DND-41 (cell line): Measurements from ENCODE around the gene UBE2QL1.

ENCODE experiments used
- ATAC-seq: fragments of 200-7000 bp; cut with Tn5 transposase; 3 replicates; pipeline ENCODE4 v1.9.1; 2021; ENCODE audit warnings: low read depth; ENCODE audit not compliant: insufficient read depth
- DNase-seq: peaks from one replicate; pipeline ENCODE4 v3.0.0-alpha.2; 2020
- H2AFZ ChIP-seq: 2 replicates; pipeline ENCODE4 v1.6.0; 2012; ENCODE audit warnings: low read depth, low read length
- H3K27ac ChIP-seq: 2 replicates; pipeline ENCODE4 v1.5.1; 2012; ENCODE audit warnings: low read length, inconsistent platforms
- H3K27me3 ChIP-seq: fragments of 200-600 bp; sonication (generic); 2 replicates; pipeline ENCODE4 v1.6.0; 2012; ENCODE audit warnings: low read length, mild to moderate bottlenecking, inconsistent platforms; ENCODE audit not compliant: insufficient read depth, poor library complexity
- H3K36me3 ChIP-seq: 2 replicates; pipeline ENCODE4 v1.5.1; 2012; ENCODE audit warnings: low read length, inconsistent platforms; ENCODE audit not compliant: insufficient read depth
- H3K4me1 ChIP-seq: 2 replicates; pipeline ENCODE4 v1.5.1; 2012; ENCODE audit warnings: mild to moderate bottlenecking, low read length; ENCODE audit not compliant: insufficient read depth
- H3K4me2 ChIP-seq: 2 replicates; pipeline ENCODE4 v1.6.0; 2012; ENCODE audit warnings: mild to moderate bottlenecking, moderate library complexity, low read length, inconsistent platforms; ENCODE audit not compliant: insufficient read depth
- H3K4me3 ChIP-seq, 2 experiments: fragments of 200-600 bp in 1 of 2; shearing (Covaris generic) in 1 of 2; 2 replicates each; pipeline ENCODE4 v1.5.1; 2012 to 2016; ENCODE audit warnings: inconsistent platforms in 2 of 2, low read length in 2 of 2, mild to moderate bottlenecking in 2 of 2, low read depth in 1 of 2, moderate library complexity in 1 of 2
- H3K79me2 ChIP-seq: 2 replicates; pipeline ENCODE4 v1.6.0; 2012; ENCODE audit warnings: low read length, inconsistent platforms; ENCODE audit not compliant: insufficient read depth
- H3K9ac ChIP-seq: 2 replicates; pipeline ENCODE4 v1.6.0; 2012; ENCODE audit warnings: low read depth, mild to moderate bottlenecking, inconsistent platforms, low read length, moderate library complexity
- H3K9me3 ChIP-seq: 2 replicates; pipeline ENCODE4 v1.5.1; 2012; ENCODE audit warnings: low read length, moderate library complexity, mild to moderate bottlenecking, inconsistent platforms; ENCODE audit not compliant: insufficient read depth, severe bottlenecking
- H4K20me1 ChIP-seq: 2 replicates; pipeline ENCODE4 v1.6.0; 2012; ENCODE audit warnings: low read length; ENCODE audit not compliant: insufficient read depth
- EZH2 ChIP-seq: IDR thresholded peaks from 3 replicates; pipeline ENCODE4 v1.6.1; 2012; ENCODE audit warnings: borderline replicate concordance, low read depth, mild to moderate bottlenecking, moderate library complexity, low read length, inconsistent platforms; ENCODE audit not compliant: severe bottlenecking
- TF ChIP-seq, protein P1 (sequence below): IDR thresholded peaks from 2 replicates; pipeline ENCODE4 v1.5.1; 2012; ENCODE audit warnings: borderline replicate concordance, low read length, moderate library complexity, mild to moderate bottlenecking; ENCODE audit not compliant: poor library complexity, severe bottlenecking; ENCODE audit errors: extremely low read depth

The UBE2QL1 gene

DNA sequence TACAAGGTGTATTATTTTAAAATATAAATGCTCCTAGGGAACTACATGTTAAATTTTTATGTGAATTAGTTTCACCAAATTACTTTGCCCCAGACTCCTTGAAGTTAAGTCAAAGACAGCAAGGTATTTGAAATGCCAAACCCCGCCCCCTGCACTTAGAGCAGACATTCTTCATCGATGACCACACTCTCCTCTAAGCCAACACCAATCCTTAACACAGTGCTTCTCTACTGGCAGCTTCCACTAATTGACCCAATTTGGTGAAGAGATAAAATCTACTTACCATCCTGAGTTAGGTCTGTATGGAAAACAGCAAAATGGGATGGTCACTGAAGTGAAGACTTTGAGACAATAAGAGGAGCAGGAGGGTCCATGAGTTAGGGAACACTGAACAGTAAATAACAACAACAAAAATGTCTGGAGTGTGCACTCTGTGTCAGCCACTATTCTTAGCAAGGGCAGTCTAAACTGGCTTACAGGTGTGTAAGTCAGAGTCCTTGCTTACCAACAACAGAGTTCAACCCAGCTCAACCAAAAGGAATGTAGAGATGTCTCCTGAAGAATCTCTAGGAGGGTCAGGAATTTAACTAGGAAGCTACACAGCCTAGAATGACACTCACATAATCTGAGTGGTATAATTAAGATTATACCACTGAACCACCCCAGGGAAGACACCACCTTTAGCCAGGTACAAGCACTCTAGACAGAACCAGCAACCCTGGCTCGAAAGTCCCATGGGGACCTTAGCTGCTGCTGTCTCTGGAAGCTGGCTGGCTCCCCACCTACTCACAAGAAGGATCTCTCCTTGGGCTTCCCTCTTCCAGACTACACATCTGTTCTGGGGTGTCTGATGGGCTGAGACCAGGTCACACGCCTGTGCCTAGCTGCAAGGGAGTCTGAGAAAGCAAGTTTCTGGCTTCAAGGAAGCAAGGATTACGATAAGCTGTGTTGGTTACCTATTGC is 8.8 kb upstream of the UBE2QL1 start:
- no peak overlapping the region for H2AFZ ChIP-seq
- TF ChIP-seq EZH2 = no peak
- TF ChIP-seq, protein P1, sequence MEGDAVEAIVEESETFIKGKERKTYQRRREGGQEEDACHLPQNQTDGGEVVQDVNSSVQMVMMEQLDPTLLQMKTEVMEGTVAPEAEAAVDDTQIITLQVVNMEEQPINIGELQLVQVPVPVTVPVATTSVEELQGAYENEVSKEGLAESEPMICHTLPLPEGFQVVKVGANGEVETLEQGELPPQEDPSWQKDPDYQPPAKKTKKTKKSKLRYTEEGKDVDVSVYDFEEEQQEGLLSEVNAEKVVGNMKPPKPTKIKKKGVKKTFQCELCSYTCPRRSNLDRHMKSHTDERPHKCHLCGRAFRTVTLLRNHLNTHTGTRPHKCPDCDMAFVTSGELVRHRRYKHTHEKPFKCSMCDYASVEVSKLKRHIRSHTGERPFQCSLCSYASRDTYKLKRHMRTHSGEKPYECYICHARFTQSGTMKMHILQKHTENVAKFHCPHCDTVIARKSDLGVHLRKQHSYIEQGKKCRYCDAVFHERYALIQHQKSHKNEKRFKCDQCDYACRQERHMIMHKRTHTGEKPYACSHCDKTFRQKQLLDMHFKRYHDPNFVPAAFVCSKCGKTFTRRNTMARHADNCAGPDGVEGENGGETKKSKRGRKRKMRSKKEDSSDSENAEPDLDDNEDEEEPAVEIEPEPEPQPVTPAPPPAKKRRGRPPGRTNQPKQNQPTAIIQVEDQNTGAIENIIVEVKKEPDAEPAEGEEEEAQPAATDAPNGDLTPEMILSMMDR = no peak
- no peaks in the 10 kb centered on the region for H3K4me1 ChIP-seq
- DNase-seq (no peak), ATAC-seq (no peak)
- no peak overlapping the region for H3K4me2 ChIP-seq
- H3K36me3 ChIP-seq = no peaks in the 10 kb centered on the region
- no peaks in the 10 kb centered on the region for H4K20me1 ChIP-seq
- no peaks in the 10 kb centered on the region for H3K79me2 ChIP-seq
- H3K9me3 ChIP-seq = no peaks in the 10 kb centered on the region
- no peaks in the 10 kb centered on the region for H3K27me3 ChIP-seq
- H3K4me3 ChIP-seq = no peak overlapping the region
- H3K9ac ChIP-seq = no peak overlapping the region
- H3K27ac ChIP-seq = no peak overlapping the region

DNA sequence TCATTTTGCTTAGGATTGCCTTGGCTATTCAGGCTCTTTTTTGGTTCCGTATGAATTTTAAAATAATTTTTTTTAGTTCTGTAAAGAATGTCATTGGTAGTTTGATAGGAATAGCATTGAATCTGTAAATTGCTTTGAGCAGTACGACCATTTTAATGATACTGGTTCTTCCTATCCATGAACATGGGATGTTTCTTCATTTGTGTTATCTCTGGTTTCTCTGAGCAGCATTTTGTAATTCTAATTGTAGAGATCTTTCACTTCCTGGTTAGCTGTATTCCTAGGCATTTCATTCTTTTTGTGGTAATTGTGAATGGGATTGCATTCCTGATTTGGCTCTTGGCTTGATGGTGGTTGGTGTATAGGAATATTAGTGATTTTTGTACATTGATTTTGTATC is 6.3 kb upstream of the UBE2QL1 start:
- no peaks in the 10 kb centered on the region for H3K27me3 ChIP-seq
- H3K9ac ChIP-seq = no peak overlapping the region
- no peaks in the 10 kb centered on the region for H3K9me3 ChIP-seq
- H2AFZ ChIP-seq = no peak overlapping the region
- no peak for ATAC-seq
- no peaks in the 10 kb centered on the region for H3K36me3 ChIP-seq
- no peak for DNase-seq
- no peaks in the 10 kb centered on the region for H3K4me1 ChIP-seq
- no peak for TF ChIP-seq EZH2
- TF ChIP-seq, protein P1 = no peak
- no peak overlapping the region for H3K27ac ChIP-seq
- H3K4me2 ChIP-seq = no peak overlapping the region
- H3K79me2 ChIP-seq = no peaks in the 10 kb centered on the region
- H4K20me1 ChIP-seq = no peaks in the 10 kb centered on the region
- H3K4me3 ChIP-seq = no peak overlapping the region

DNA sequence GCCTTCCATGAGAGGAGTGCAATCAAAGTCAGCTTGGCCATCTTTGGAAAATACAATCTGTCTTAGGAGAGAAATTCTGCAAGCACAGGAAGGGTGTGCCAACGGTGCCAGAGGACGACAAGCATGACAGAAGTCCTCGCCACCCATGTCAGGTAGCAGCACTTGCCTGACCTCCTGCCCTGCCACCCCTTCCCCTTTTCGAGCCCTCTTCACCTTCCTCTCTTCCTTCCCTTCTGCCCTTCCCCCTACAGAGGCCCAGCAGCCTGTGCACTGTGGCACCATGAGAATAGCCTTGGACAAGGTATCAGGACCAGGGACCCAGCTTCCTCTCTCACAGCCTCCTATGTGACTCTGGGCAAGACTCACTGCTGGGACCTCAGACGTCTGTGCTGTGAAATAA is 5.3 kb upstream of the UBE2QL1 start:
- H3K27me3 ChIP-seq = no peaks in the 10 kb centered on the region
- H3K4me2 ChIP-seq = no peak overlapping the region
- TF ChIP-seq EZH2 = no peak
- TF ChIP-seq, protein P1 = no peak
- H3K27ac ChIP-seq = no peak overlapping the region
- no peaks in the 10 kb centered on the region for H3K36me3 ChIP-seq
- no peak for DNase-seq
- no peaks in the 10 kb centered on the region for H3K79me2 ChIP-seq
- no peak overlapping the region for H2AFZ ChIP-seq
- no peaks in the 10 kb centered on the region for H3K4me1 ChIP-seq
- ATAC-seq = no peak
- H3K9ac ChIP-seq = no peak overlapping the region
- H3K9me3 ChIP-seq = no peaks in the 10 kb centered on the region
- no peak overlapping the region for H3K4me3 ChIP-seq
- no peaks in the 10 kb centered on the region for H4K20me1 ChIP-seq
